CD14-positive monocyte (primary cell): ENCODE results near the gene ZDHHC9. TPM values are rescaled to one million over a fixed set of nuclear protein-coding genes. Genes with fewer than 3 reads are reported as not detected.
"Not testable (repeated sequence)": the region's sequence is repeated elsewhere in the genome, so short reads cannot be mapped to it uniquely, and the experiment has no call there.

Experiments
- DNase-seq, 3 donors: peaks; one replicate each; pipeline ENCODE4 v3.0.0-alpha.2; 2011 to 2022
- H2AFZ ChIP-seq: 2 replicates; pipeline ENCODE4 v1.6.0; 2012; ENCODE audit warnings: mild to moderate bottlenecking, low read depth, low read length, inconsistent platforms; ENCODE audit not compliant: insufficient read depth, poor library complexity, severe bottlenecking
- H3K27ac ChIP-seq, 2 donors: 1 replicate in 1 of 2; 2 replicates in 1 of 2; pipeline ENCODE4 v1.5.1; 2012 to 2013; ENCODE audit warnings: low read length in 2 of 2, control low read depth in 1 of 2, inconsistent platforms in 1 of 2, low read depth in 1 of 2, mild to moderate bottlenecking in 1 of 2
- H3K27me3 ChIP-seq, 2 donors: one replicate each; pipeline versions ENCODE4 v1.6.0 to v1.6.1; 2011 to 2013; ENCODE audit warnings: low read length in 2 of 2; ENCODE audit not compliant: control insufficient read depth in 2 of 2, insufficient read depth in 2 of 2
- H3K36me3 ChIP-seq, 2 donors: replicated peaks in 1 of 2; 1 replicate in 1 of 2; 2 replicates in 1 of 2; pipeline versions ENCODE4 v1.5.1 to v1.6.1; 2012 to 2013; ENCODE audit warnings: low read length in 2 of 2, control low read depth in 1 of 2, inconsistent platforms in 1 of 2, mild to moderate bottlenecking in 1 of 2; ENCODE audit not compliant: insufficient read depth in 2 of 2, control insufficient read depth in 1 of 2
- H3K4me1 ChIP-seq, 2 donors: 1 replicate in 1 of 2; 2 replicates in 1 of 2; pipeline versions ENCODE4 v1.5.1 to v1.6.1; 2012 to 2013; ENCODE audit warnings: low read length in 2 of 2, control low read depth in 1 of 2, inconsistent platforms in 1 of 2, mild to moderate bottlenecking in 1 of 2, moderate library complexity in 1 of 2; ENCODE audit not compliant: insufficient read depth in 2 of 2, control insufficient read depth in 1 of 2
- H3K4me2 ChIP-seq: replicated peaks from 2 replicates; pipeline ENCODE3; 2012; ENCODE audit warnings: low read length, moderate library complexity, mild to moderate bottlenecking; ENCODE audit not compliant: poor library complexity, severe bottlenecking; ENCODE audit errors: extremely low read depth
- H3K4me3 ChIP-seq, 3 experiments: fragments of 200-600 bp in 1 of 3; sonication (generic) in 1 of 3; replicated peaks in 1 of 3; 1 replicate in 2 of 3; 2 replicates in 1 of 3; pipeline ENCODE4 v1.5.1; 2011 to 2013; ENCODE audit warnings: low read length in 3 of 3, mild to moderate bottlenecking in 3 of 3, control low read depth in 2 of 3, low read depth in 2 of 3, inconsistent platforms in 1 of 3, moderate library complexity in 1 of 3
- H3K79me2 ChIP-seq: 2 replicates; pipeline ENCODE4 v1.6.0; 2012; ENCODE audit warnings: mild to moderate bottlenecking, control low read depth, inconsistent platforms, low read length, moderate library complexity; ENCODE audit not compliant: insufficient read depth
- H3K9ac ChIP-seq: 2 replicates; pipeline ENCODE4 v1.6.0; 2017; ENCODE audit warnings: low read length, mild to moderate bottlenecking; ENCODE audit not compliant: insufficient read depth, poor library complexity, severe bottlenecking
- H3K9me3 ChIP-seq, 2 donors: replicated peaks in 1 of 2; 1 replicate in 1 of 2; 2 replicates in 1 of 2; pipeline versions ENCODE4 v1.5.1 to v1.6.1; 2012 to 2013; ENCODE audit warnings: low read length in 2 of 2, control low read depth in 1 of 2; ENCODE audit not compliant: control insufficient read depth in 1 of 2, insufficient read depth in 1 of 2
- H4K20me1 ChIP-seq: 2 replicates; pipeline ENCODE4 v1.6.0; 2012; ENCODE audit warnings: mild to moderate bottlenecking, low read length, control low read depth, moderate library complexity; ENCODE audit not compliant: insufficient read depth
- H3K27ac Mint-ChIP-seq, 7 donors: one replicate each; pipeline ENCODE4 v1.8.0; 2020; ENCODE audit warnings: mild to moderate bottlenecking in 7 of 7, mixed read lengths in 7 of 7, moderate library complexity in 6 of 7, inconsistent platforms in 2 of 7
- H3K27me3 Mint-ChIP-seq, 3 donors: one replicate each; pipeline ENCODE4 v1.8.0; 2021 to 2022; ENCODE audit warnings: low read depth in 3 of 3, mild to moderate bottlenecking in 3 of 3, mixed read lengths in 3 of 3, moderate library complexity in 3 of 3, inconsistent platforms in 1 of 3
- H3K36me3 Mint-ChIP-seq, 2 donors: one replicate each; pipeline ENCODE4 v1.8.0; 2020; ENCODE audit warnings: mixed read lengths in 2 of 2, inconsistent platforms in 1 of 2, mild to moderate bottlenecking in 1 of 2
- H3K4me1 Mint-ChIP-seq: one replicate; pipeline ENCODE4 v1.8.0; 2020; ENCODE audit warnings: mild to moderate bottlenecking, mixed read lengths
- H3K4me3 Mint-ChIP-seq, 2 donors: one replicate each; pipeline ENCODE4 v1.8.0; 2020; ENCODE audit warnings: mild to moderate bottlenecking in 2 of 2, mixed read lengths in 2 of 2, moderate library complexity in 1 of 2
- H3K9me3 Mint-ChIP-seq, 7 donors: one replicate each; pipeline ENCODE4 v1.8.0; 2020 to 2022; ENCODE audit warnings: mixed read lengths in 7 of 7, mild to moderate bottlenecking in 6 of 7, moderate library complexity in 6 of 7, inconsistent platforms in 2 of 7
- CTCF ChIP-seq: fragments of 200-600 bp; IDR thresholded peaks from one replicate; pipeline ENCODE4 v1.8.0; 2022; ENCODE audit warnings: antibody characterized with exemption, mild to moderate bottlenecking
- whole genome bisulfite sequencing: methylation state at CpG from one replicate; pipeline ENCODE4 v1.1.5; 2013; ENCODE audit warnings: missing lambda C conversion rate; ENCODE audit not compliant: insufficient coverage; 5-methylcytosine and 5-hydroxymethylcytosine counted together
- intact Hi-C, 2 donors: fragments of 100-400 bp; cut with micrococcal nuclease; formaldehyde crosslinking; loops; one replicate each; pipeline versions ENCODE4 v1.15.0 to v1.15.1; 2023
- polyA plus RNA-seq, 3 donors: library from polyadenylated mRNA; depleted of rRNA in 1 of 3; unstranded in 2 of 3; stranded (reverse) in 1 of 3; fragments of 300-500 nt in 2 of 3; fragments of >200 nt in 1 of 3; fragmentation: Illumina TruSeq in 2 of 3; gene quantifications; 1 replicate in 2 of 3; 2 replicates in 1 of 3; pipeline ENCODE4 v1.2.3, GENCODE V29; 2012 to 2021

Gene ZDHHC9
- polyA plus RNA-seq, 3 donors = 1.5 to 2.8 (median 2.7) TPM

GRCh38 chrX:129872524-129872923, 28.8 kb upstream of the ZDHHC9 start:
- Mint-ChIP-seq H3K4me3 (no peak overlapping the region), H3K9me3 (peaks cover 0 to 2% (median under 1%) of the 10 kb centered on the region in 7 donors), H3K4me1 (peaks cover 1% of the 10 kb centered on the region), H3K27ac (no peak overlapping the region), H3K36me3 (no peaks in the 10 kb centered on the region), H3K27me3 (peaks cover 0 to 5% (median 2%) of the 10 kb centered on the region in 3 donors)
- H3K4me2 ChIP-seq = no peak overlapping the region
- H3K27ac ChIP-seq = no peak overlapping the region
- no peaks in the 10 kb centered on the region for H3K79me2 ChIP-seq
- WGBS = no CpG with 5 or more reads among the region's 2 CpGs
- DNase-seq = no peak
- no peak overlapping the region for H2AFZ ChIP-seq
- no peak for TF ChIP-seq CTCF
- H3K4me3 ChIP-seq = no peak overlapping the region
- intact Hi-C loops = no loop called here
- no peaks in the 10 kb centered on the region for H3K36me3 ChIP-seq
- no peaks in the 10 kb centered on the region for H3K4me1 ChIP-seq
- no peaks in the 10 kb centered on the region for H4K20me1 ChIP-seq
- H3K27me3 ChIP-seq = no peaks in the 10 kb centered on the region
- H3K9ac ChIP-seq = no peak overlapping the region
- H3K9me3 ChIP-seq = no peaks in the 10 kb centered on the region

GRCh38 chrX:129866321-129866720, 22.6 kb upstream of the ZDHHC9 start:
- H3K9ac ChIP-seq, H3K79me2 ChIP-seq, H3K4me1 ChIP-seq, H3K9me3 Mint-ChIP-seq, DNase-seq, H2AFZ ChIP-seq, intact Hi-C loops, H3K9me3 ChIP-seq, H3K4me1 Mint-ChIP-seq, H3K4me3 ChIP-seq, H3K4me3 Mint-ChIP-seq, H3K27me3 Mint-ChIP-seq, H4K20me1 ChIP-seq, H3K27ac Mint-ChIP-seq, H3K36me3 ChIP-seq, H3K27ac ChIP-seq, H3K36me3 Mint-ChIP-seq, H3K27me3 ChIP-seq, H3K4me2 ChIP-seq: not testable (repeated sequence)
- no CpG with 5 or more reads among the region's 3 CpGs for WGBS

- WGBS = no CpG with 5 or more reads among the region's 6 CpGs
- H3K36me3 ChIP-seq, H3K9ac ChIP-seq, H3K79me2 ChIP-seq, H3K4me3 ChIP-seq, DNase-seq, H3K4me2 ChIP-seq, H3K9me3 Mint-ChIP-seq, H3K9me3 ChIP-seq, H3K27me3 ChIP-seq, H2AFZ ChIP-seq, H3K27ac Mint-ChIP-seq, H3K27ac ChIP-seq, H3K4me1 ChIP-seq, intact Hi-C loops, H3K36me3 Mint-ChIP-seq, H3K27me3 Mint-ChIP-seq, H3K4me3 Mint-ChIP-seq, H4K20me1 ChIP-seq, H3K4me1 Mint-ChIP-seq: not testable (repeated sequence)
Observed at GRCh38 chrX:129859134-129859533, 15.4 kb upstream of the ZDHHC9 start.

GRCh38 chrX:129851825-129852224, 8.1 kb upstream of the ZDHHC9 start:
- DNase-seq, H3K9me3 Mint-ChIP-seq, H3K4me2 ChIP-seq, H3K27ac Mint-ChIP-seq, H2AFZ ChIP-seq, H3K9me3 ChIP-seq, H3K4me1 ChIP-seq, H3K79me2 ChIP-seq, H3K36me3 Mint-ChIP-seq, H3K36me3 ChIP-seq, H3K4me1 Mint-ChIP-seq, intact Hi-C loops, H3K27me3 ChIP-seq, H3K27me3 Mint-ChIP-seq, H4K20me1 ChIP-seq, H3K27ac ChIP-seq, H3K9ac ChIP-seq, H3K4me3 Mint-ChIP-seq, H3K4me3 ChIP-seq: not testable (repeated sequence)
- WGBS = 100% methylated on average over 1 of the region's 4 CpGs
